Transverse colon (tissue), 4 donors: ENCODE measurements around the gene INPP4B.

Experiments used
- POLR2AphosphoS5 ChIP-seq, 3 donors: sonication (generic); formaldehyde crosslinking; IDR thresholded peaks; one replicate each; pipeline ENCODE4 v1.6.1; 2016; ENCODE audit warnings: antibody characterized with exemption in 3 of 3
- TF ChIP-seq, protein P1 (sequence below), 5 experiments: fragments of 200-600 bp in 3 of 5; fragments of 450-650 bp in 2 of 5; sonication (generic) in 3 of 5; IDR thresholded peaks; 1 replicate in 2 of 5; 2 replicates in 3 of 5; pipeline ENCODE4 v1.5.1; 2016 to 2017; ENCODE audit warnings: antibody characterized with exemption in 5 of 5, inconsistent platforms in 3 of 5, mild to moderate bottlenecking in 2 of 5, moderate library complexity in 1 of 5

DNA sequence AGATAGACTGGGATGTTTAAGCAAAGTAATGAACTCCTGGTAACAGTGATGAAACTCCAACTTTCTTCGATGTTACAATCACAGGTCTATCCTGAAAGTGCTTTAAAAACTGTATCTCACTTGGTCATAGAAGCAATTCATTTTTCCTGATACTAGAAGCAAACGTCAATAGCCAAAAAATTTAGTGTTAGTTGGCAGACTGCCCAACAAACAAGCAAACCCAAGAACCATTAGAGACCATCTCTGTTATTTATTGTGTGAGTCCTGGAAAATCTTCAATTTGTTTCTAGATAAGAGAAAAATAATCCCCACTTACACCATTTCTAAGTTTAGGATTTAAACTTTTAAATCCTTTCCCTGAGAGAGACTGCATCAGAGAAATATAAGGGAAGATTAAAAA, 553.9 kb downstream of the INPP4B start:
- TF ChIP-seq, protein P1, sequence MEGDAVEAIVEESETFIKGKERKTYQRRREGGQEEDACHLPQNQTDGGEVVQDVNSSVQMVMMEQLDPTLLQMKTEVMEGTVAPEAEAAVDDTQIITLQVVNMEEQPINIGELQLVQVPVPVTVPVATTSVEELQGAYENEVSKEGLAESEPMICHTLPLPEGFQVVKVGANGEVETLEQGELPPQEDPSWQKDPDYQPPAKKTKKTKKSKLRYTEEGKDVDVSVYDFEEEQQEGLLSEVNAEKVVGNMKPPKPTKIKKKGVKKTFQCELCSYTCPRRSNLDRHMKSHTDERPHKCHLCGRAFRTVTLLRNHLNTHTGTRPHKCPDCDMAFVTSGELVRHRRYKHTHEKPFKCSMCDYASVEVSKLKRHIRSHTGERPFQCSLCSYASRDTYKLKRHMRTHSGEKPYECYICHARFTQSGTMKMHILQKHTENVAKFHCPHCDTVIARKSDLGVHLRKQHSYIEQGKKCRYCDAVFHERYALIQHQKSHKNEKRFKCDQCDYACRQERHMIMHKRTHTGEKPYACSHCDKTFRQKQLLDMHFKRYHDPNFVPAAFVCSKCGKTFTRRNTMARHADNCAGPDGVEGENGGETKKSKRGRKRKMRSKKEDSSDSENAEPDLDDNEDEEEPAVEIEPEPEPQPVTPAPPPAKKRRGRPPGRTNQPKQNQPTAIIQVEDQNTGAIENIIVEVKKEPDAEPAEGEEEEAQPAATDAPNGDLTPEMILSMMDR (IDR thresholded peaks at IDR 0.05), result no peak
- no peak for TF ChIP-seq POLR2AphosphoS5 (IDR thresholded peaks at IDR 0.05)
